Body of pancreas (tissue), 4 donors: ENCODE data around the gene TRPV2.

Experiments
- POLR2A ChIP-seq, 3 donors: fragments of 450-650 bp; IDR thresholded peaks; one replicate each; pipeline ENCODE4 v1.6.1; 2016; ENCODE audit warnings: antibody characterized with exemption in 3 of 3, mild to moderate bottlenecking in 2 of 3
- TF ChIP-seq, protein P1 (sequence below), 7 experiments: fragments of 450-650 bp in 4 of 7; fragments of 200-600 bp in 3 of 7; sonication (generic) in 3 of 7; IDR thresholded peaks; one replicate each; pipeline ENCODE4 v1.5.1; 2016 to 2019; ENCODE audit warnings: antibody characterized with exemption in 7 of 7

DNA sequence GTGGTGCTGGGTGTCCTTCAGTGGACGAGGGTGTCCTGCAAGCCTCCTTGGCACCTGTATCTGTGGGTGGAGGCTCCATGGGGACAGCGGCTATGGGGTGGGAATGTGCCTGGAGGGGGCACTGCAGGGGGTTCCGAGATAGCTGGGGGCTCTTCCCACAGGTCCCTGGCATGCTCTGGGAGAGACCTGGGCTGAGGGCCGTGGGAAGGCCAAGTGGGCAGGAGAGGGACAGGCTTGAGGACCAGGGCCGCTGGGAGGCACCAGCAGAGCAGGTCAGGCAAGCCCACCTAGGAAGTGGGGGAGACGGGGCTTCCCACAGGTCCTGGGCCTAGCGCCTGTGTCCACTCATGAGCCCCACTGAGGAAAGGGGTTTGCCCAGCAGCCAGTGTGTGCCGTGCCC, 66.9 kb downstream of the TRPV2 start:
- TF ChIP-seq, protein P1, sequence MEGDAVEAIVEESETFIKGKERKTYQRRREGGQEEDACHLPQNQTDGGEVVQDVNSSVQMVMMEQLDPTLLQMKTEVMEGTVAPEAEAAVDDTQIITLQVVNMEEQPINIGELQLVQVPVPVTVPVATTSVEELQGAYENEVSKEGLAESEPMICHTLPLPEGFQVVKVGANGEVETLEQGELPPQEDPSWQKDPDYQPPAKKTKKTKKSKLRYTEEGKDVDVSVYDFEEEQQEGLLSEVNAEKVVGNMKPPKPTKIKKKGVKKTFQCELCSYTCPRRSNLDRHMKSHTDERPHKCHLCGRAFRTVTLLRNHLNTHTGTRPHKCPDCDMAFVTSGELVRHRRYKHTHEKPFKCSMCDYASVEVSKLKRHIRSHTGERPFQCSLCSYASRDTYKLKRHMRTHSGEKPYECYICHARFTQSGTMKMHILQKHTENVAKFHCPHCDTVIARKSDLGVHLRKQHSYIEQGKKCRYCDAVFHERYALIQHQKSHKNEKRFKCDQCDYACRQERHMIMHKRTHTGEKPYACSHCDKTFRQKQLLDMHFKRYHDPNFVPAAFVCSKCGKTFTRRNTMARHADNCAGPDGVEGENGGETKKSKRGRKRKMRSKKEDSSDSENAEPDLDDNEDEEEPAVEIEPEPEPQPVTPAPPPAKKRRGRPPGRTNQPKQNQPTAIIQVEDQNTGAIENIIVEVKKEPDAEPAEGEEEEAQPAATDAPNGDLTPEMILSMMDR (IDR thresholded peaks at IDR 0.05) = no peak
- no peak for TF ChIP-seq POLR2A (IDR thresholded peaks at IDR 0.05)
